ENCODE measurements around the gene TMEM94.
"Not testable (repeated sequence)": the region's sequence is repeated elsewhere in the genome, so short reads cannot be mapped to it uniquely, and the experiment has no call there.

Gene TMEM94

DNA sequence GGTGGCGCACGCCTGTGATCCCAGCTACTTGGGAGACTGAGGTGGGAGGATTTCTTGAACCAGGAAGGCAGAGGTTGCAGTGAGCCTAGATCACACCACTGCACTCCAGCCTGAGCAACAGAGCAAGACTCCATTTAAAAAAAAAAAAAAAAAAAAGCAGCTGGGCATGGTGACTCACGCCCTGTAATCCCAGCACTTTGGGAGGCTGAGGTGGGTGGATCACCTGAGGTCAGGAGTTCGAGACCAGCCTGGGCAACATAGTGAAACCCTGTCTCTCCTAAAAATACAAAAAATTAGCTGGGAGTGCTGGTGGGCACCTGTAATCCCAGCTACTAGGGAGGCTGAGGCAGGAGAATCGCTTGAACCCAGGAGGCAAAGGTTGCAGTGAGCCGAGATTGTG lies 10.5 kb upstream of the TMEM94 start:
- not testable (repeated sequence) for DNase-seq

- DNase-seq, result no peak
Measured at GRCh38 chr17:75447951-75448856, 8.2 kb upstream of the TMEM94 start.

GRCh38 chr17:75450270-75450669 lies 6.2 kb upstream of the TMEM94 start:
- no peak for DNase-seq

GRCh38 chr17:75454193-75454592 lies 2.2 kb upstream of the TMEM94 start:
- no peak for DNase-seq

- DNase-seq, result not testable (repeated sequence)
Measured at GRCh38 chr17:75454672-75455071, 1.8 kb upstream of the TMEM94 start.

- no peak for DNase-seq
Measured at GRCh38 chr17:75456039-75456416, 407 bp upstream of the TMEM94 start.

GRCh38 chr17:75457047-75457654 lies 716 bp downstream of the TMEM94 start:
- no peak for DNase-seq

DNA sequence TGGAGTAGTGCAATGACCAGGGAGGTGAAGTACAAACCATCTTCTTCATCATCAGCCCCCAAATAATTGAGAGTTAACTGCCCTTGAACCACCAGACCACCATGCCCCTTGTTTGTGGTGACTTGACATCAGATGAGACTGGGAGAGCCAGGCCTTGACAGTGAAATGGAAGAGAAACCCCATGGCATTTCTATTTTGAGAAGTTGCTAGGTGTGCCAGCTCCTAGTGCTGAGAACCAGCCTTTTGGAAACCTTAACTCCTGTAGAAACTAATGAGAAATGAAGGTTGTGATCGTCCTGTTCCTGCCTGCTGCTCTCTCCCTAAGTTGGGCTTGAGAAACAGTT lies 2.8 kb downstream of the TMEM94 start:
- no peak for DNase-seq

DNA sequence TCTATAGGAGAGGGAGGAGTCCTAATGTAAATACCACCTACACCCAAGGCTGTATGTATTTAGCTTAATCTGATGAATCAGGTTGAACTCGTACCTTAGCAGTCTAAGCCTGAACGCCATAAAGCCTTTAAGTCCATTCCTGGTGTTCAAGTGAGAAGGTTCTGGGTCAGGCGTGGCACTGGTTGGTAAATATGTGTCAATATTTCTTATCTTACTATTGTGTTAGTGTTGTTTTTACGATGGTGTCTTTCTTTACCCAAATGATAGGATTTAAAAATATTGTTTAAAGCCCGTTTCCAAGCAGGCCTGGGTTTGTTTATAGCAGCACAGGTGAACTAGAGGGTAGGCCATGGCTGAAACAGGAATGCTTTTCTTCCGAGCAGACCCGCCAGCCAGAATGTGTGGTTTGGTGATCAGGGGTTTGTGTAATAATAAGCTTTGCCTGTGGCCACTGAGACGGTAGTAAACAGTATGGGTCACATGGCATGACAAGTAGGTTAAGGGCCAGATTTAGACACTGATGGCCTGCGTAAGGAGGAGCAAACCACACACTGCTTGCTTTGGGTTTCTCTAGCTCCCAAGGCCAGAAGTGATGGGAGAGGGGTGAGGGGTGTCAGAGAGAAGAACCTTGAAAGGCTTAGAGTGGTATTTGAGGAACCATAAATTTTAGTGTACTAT lies 3.3 kb downstream of the TMEM94 start:
- DNase-seq, result no peak

GRCh38 chr17:75460295-75460694 lies 3.9 kb downstream of the TMEM94 start:
- DNase-seq, result no peak

DNA sequence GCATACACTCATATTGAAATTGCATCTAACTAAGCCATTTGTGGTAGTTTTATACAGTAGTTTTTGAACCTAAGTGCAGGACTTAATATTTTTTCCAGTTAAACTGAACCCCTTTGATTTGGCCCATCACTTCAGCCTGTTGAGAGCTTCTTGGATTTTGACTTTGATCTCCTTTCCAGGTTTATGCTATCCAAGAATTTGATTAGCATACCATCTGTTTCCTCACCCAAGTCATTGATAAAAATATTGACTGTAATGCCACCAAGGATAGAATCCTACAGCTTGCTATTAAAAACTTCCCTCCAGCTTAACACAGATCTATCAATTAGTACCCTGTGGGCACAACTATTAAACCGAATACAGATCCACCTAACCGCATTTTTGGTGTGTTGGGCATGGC lies 7.2 kb downstream of the TMEM94 start:
- DNase-seq, result no peak

DNA sequence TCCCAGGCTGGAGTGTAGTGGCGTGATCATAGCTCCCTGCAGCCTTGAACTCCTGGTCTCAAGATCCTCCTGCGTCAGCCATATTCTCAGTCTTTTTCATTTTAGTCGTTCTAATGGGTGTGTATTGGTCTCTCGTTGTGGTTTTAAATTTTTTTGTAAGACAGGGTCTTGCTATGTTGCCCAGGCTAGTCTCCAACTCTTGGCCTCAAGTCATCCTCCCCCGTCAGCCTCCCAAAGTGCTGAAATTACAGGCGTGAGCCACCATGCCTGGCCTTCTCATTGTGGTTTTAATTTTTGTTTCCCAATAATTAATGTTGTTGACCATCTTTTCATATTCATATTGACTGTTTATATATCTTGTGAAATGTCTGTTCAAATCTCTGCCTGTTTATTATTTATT lies 8.6 kb downstream of the TMEM94 start:
- DNase-seq, result no peak

DNA sequence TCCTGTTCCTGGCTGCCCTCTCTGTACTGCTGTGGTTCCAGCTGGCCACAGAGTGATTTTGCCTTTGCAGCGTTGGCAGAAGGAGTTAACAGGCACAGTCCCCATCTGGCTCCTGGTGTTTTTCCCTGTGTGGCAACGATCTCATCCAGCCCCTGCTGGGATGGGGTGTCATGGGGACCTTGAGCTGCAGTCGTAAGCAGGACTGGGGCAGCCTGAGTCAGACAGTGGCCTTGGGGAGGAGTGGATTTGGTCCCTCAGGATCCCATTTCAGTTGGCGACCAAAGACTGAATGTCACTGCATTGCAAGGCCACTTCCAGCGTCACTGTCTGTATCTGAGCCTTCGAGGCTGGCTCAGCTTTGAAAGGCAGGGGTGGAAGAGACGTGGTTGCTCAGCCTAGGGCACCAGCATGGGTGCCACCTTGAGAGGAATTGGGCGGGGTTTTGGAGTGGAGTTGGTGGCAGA lies 11.9 kb downstream of the TMEM94 start:
- no peak for DNase-seq

- no peak for DNase-seq
Measured at GRCh38 chr17:75468779-75469373, 12.4 kb downstream of the TMEM94 start.

DNA sequence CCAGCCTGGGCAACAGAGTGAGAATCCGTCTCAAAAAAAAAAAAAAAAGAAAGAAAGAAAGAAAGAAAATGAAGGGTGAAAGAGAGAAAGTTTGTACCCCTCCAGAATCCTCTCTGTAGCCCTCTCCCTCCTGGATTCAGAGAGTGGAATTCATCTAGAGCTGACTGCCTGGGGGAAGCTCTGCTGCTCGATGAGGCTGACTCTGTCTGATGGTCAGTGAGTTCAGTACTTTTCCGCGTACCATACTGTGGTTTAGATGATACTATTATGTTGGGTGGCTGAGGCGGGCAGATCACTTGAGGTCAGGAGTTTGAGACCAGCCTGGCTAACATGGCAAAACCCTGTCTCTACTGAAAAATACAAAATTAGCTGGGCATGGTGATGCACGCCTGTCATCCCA lies 14.8 kb downstream of the TMEM94 start:
- DNase-seq, result no peak

DNA sequence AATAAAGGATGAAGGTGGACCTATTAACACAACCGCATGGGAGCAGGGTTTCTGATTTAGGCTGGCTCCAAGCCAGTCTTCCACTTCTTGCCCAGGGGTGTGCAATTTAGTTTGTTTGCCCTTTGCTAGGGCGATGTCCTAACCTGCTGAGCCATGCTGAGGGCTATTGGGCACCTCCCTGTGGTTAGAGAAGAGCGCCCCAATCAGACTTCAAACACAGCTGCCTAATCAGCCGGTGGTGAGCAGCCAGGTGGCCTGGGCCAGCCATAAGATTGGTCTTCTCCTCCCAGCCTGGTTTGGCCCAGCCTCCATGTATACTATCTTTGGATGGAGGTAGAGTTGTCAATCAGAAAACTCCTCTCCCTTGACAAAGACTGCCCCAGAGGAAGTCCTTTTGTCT lies 15.7 kb downstream of the TMEM94 start:
- DNase-seq, result no peak

DNA sequence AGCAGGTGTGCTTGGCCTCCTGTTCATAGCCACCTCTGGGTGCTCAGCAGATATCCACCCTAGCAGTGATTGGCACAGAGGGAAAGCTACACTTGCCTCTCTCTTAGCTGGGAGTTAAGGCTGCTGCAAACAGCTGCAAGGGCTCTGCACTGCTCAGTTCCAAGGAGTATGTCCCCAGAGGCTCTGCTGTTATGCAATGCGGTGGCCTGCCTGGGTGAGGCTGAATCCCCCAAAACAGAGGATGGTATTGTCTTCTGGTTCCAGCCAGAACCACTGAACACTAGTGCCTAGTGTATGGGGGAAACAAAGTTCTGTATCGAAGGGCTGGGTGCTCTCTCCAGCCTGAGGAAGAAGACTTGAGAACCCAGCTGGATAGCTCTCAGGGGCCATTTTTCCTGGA lies 16.8 kb downstream of the TMEM94 start:
- no peak for DNase-seq

- DNase-seq, result no peak
Measured at GRCh38 chr17:75474736-75475135, 18.3 kb downstream of the TMEM94 start.

DNA sequence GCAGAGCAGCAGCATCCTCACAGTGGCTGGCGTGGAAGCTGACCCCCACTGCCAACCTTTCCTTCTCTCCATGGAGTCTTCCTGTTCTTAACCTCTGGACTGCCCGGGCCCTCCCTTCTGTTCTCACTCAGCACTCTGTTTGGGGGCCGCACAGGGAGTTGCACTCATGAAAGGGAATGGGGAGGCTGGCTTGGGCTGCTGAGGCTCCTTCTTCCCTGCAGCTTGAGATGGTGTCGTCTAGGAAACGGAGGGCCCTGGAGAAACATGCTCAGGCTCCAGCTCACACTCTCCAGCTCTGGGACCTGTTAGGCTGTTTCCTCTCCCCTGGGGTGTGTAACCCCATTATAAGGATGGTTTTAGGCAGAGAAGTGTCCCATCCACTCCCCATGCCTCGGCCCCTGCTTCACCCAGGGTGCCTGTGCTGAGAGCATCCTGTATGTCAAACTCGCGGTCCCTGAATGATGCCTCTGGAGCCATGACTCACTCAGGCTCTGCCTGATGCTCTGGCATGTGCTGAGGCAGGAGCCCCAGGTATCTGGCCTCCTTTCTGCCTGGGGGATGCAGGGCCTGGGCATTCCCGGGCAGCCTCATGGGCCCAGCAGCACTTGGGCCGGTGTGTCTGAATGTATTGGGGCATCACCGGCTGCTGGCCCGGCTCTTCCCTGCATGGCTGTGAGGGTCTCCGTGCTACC lies 18.9 kb downstream of the TMEM94 start:
- DNase-seq, result no peak

GRCh38 chr17:75475851-75476250 lies 19.4 kb downstream of the TMEM94 start:
- DNase-seq, result no peak

DNA sequence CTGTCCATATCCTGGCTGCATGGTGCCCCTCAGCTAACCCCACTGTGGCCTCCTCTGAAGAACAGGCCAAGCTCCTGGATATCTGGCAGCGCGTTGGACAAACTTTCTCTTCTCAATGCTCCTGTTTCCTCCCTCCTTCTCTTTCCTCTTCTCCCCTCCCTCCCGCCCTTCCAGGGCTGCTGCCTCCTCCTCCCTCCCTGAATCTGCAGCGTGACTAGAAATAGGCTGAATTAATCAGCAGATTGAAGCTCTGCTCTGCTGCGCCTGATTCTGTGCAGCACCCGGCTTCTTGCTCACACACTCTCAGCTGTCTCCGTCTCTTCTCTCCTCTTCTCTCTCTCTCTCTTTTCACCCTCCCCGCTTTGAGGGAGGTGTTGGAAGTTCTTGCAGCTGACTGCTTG lies 19.8 kb downstream of the TMEM94 start:
- no peak for DNase-seq

DNA sequence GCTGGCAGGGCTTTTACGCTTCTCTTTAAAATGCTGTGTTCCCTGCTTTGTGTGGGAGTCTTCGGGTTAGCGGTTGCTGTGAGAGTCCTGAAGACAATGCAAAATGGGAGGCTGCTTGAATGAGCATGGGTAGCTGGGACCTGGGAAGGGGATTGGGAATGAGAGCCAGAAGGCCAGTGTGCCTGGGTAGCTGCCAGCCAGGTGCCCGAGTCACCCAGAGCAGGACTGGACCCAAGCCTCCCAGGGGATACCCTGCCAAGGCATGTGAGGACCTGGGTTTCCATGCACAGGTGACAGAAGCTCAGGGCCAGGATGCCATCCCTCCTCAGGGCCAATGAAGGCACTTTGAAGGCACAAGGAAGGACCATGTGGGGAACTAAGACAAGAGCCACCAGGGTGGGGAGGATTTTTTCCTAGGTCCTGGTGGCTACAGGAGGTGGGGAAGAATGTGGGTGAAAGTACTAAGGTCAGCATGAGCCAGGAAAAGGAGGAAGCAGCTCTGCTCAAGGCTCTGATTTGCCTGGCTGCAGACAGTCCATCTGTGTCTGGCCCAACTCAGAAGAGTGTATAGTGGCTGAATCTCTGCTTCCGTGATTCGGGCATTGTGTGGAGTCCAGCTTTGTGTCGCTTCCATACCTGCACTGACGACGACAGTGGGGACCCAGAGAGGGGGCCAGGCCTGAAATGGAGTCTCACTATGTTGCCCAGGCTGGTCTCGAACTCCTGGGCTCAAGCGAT lies 20.5 kb downstream of the TMEM94 start:
- DNase-seq, result no peak
